ENCODE measurements around the gene HOXB6.

The HOXB6 gene

DNA sequence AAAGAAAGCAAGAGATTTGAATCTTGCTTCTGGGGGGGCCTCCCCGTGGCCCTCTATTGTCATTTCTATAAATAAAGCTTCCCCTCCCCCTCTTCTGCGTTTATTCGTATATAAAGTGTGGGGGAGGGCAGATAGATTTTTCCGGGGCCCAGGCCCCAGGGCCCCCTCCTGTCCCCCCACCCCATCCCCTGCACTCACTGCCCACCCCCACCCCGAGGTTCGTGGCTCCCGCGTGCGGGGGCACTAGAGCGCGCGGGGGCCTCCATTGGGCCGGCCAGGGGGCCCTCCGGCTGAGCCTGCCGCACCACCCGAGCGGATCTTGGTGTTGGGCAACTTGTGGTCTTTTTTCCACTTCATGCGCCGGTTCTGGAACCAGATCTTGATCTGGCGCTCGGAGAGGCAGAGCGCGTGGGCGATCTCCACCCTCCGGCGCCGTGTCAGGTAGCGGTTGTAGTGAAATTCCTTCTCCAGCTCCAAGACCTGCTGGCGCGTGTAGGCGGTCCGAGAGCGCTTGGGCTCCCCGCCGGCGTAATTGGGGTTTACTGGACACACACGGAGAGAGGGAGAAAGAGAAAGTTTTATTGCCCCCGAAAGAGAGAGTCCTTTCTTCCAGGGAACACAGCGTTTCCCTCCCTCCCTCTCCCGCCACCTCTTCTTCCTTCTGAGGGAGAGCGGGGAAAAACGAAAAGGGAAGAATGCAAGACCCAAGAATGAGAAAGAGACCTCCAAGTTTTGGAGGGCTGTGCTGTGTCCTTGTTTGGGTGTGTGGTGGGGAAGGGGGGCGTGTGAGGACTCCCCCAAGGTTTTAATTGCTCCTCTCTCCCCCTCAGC lies 28.1 kb downstream of the HOXB6 start (continued):
- TF ChIP-seq ZNF433 (tag by site-specific recombination; IDR thresholded peaks at IDR 0.05; ENCODE audit: low read depth) = no peak
- no peak for TF ChIP-seq YY2 (tag by site-specific recombination; IDR thresholded peaks at IDR 0.05)
- TF ChIP-seq, protein P1, sequence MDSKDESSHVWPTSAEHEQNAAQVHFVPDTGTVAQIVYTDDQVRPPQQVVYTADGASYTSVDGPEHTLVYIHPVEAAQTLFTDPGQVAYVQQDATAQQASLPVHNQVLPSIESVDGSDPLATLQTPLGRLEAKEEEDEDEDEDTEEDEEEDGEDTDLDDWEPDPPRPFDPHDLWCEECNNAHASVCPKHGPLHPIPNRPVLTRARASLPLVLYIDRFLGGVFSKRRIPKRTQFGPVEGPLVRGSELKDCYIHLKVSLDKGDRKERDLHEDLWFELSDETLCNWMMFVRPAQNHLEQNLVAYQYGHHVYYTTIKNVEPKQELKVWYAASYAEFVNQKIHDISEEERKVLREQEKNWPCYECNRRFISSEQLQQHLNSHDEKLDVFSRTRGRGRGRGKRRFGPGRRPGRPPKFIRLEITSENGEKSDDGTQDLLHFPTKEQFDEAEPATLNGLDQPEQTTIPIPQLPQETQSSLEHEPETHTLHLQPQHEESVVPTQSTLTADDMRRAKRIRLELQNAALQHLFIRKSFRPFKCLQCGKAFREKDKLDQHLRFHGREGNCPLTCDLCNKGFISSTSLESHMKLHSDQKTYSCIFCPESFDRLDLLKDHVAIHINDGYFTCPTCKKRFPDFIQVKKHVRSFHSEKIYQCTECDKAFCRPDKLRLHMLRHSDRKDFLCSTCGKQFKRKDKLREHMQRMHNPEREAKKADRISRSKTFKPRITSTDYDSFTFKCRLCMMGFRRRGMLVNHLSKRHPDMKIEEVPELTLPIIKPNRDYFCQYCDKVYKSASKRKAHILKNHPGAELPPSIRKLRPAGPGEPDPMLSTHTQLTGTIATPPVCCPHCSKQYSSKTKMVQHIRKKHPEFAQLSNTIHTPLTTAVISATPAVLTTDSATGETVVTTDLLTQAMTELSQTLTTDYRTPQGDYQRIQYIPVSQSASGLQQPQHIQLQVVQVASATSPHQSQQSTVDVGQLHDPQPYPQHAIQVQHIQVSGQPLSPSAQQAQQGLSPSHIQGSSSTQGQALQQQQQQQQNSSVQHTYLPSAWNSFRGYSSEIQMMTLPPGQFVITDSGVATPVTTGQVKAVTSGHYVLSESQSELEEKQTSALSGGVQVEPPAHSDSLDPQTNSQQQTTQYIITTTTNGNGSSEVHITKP (tag by site-specific recombination; IDR thresholded peaks at IDR 0.05) = no peak
- TF ChIP-seq TRIM28 (IDR thresholded peaks at IDR 0.05; ENCODE audit: borderline replicate concordance, low read length) = no peak
- no peak for TF ChIP-seq ZNF561 (tag by site-specific recombination; IDR thresholded peaks at IDR 0.05; ENCODE audit: borderline replicate concordance)
- peak; percentile 70 for TF ChIP-seq ZNF423 (tag by site-specific recombination; IDR thresholded peaks at IDR 0.05)
- no peak for TF ChIP-seq ZNF558 (tag by site-specific recombination; IDR thresholded peaks at IDR 0.05)
- no peak for TF ChIP-seq ZNF514 (tag by site-specific recombination; IDR thresholded peaks at IDR 0.05)
- TF ChIP-seq, protein P2, sequence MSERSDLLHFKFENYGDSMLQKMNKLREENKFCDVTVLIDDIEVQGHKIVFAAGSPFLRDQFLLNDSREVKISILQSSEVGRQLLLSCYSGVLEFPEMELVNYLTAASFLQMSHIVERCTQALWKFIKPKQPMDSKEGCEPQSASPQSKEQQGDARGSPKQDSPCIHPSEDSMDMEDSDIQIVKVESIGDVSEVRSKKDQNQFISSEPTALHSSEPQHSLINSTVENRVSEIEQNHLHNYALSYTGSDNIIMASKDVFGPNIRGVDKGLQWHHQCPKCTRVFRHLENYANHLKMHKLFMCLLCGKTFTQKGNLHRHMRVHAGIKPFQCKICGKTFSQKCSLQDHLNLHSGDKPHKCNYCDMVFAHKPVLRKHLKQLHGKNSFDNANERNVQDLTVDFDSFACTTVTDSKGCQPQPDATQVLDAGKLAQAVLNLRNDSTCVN (tag by site-specific recombination; optimal IDR thresholded peaks at IDR 0.05) = peak; percentile 20
- TF ChIP-seq ZNF157 (tag by site-specific recombination; IDR thresholded peaks at IDR 0.05) = no peak
- TF ChIP-seq ZNF621 (tag by site-specific recombination; IDR thresholded peaks at IDR 0.05) = no peak
- TF ChIP-seq, protein P3, sequence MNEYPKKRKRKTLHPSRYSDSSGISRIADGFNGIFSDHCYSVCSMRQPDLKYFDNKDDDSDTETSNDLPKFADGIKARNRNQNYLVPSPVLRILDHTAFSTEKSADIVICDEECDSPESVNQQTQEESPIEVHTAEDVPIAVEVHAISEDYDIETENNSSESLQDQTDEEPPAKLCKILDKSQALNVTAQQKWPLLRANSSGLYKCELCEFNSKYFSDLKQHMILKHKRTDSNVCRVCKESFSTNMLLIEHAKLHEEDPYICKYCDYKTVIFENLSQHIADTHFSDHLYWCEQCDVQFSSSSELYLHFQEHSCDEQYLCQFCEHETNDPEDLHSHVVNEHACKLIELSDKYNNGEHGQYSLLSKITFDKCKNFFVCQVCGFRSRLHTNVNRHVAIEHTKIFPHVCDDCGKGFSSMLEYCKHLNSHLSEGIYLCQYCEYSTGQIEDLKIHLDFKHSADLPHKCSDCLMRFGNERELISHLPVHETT (tag by site-specific recombination; IDR thresholded peaks at IDR 0.05) = no peak
- no peak for TF ChIP-seq ZNF677 (tag by site-specific recombination; IDR thresholded peaks at IDR 0.05)
- no peak for TF ChIP-seq ZNF274 (IDR thresholded peaks at IDR 0.05; ENCODE audit: low read length)
- no peak for TF ChIP-seq ZNF274 (tag by site-specific recombination; IDR thresholded peaks at IDR 0.05; ENCODE audit: borderline replicate concordance)
- TF ChIP-seq, protein P4, sequence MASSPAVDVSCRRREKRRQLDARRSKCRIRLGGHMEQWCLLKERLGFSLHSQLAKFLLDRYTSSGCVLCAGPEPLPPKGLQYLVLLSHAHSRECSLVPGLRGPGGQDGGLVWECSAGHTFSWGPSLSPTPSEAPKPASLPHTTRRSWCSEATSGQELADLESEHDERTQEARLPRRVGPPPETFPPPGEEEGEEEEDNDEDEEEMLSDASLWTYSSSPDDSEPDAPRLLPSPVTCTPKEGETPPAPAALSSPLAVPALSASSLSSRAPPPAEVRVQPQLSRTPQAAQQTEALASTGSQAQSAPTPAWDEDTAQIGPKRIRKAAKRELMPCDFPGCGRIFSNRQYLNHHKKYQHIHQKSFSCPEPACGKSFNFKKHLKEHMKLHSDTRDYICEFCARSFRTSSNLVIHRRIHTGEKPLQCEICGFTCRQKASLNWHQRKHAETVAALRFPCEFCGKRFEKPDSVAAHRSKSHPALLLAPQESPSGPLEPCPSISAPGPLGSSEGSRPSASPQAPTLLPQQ (tag by site-specific recombination; IDR thresholded peaks at IDR 0.05) = no peak
- TF ChIP-seq, protein P5, sequence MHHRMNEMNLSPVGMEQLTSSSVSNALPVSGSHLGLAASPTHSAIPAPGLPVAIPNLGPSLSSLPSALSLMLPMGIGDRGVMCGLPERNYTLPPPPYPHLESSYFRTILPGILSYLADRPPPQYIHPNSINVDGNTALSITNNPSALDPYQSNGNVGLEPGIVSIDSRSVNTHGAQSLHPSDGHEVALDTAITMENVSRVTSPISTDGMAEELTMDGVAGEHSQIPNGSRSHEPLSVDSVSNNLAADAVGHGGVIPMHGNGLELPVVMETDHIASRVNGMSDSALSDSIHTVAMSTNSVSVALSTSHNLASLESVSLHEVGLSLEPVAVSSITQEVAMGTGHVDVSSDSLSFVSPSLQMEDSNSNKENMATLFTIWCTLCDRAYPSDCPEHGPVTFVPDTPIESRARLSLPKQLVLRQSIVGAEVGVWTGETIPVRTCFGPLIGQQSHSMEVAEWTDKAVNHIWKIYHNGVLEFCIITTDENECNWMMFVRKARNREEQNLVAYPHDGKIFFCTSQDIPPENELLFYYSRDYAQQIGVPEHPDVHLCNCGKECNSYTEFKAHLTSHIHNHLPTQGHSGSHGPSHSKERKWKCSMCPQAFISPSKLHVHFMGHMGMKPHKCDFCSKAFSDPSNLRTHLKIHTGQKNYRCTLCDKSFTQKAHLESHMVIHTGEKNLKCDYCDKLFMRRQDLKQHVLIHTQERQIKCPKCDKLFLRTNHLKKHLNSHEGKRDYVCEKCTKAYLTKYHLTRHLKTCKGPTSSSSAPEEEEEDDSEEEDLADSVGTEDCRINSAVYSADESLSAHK (tag by site-specific recombination; IDR thresholded peaks at IDR 0.05) = peak; percentile 59; the same call in 1 of the 2 replicates
- no peak for TF ChIP-seq ZNF133 (tag by site-specific recombination; IDR thresholded peaks at IDR 0.05)
- no peak for TF ChIP-seq SP2 (tag by site-specific recombination; IDR thresholded peaks at IDR 0.05)
- TF ChIP-seq GFI1B (tag by site-specific recombination; IDR thresholded peaks at IDR 0.05) = no peak
- peak; percentile 98 for TF ChIP-seq PRDM1 (tag by site-specific recombination; IDR thresholded peaks at IDR 0.05)
- TF ChIP-seq ZNF175 (tag by site-specific recombination; IDR thresholded peaks at IDR 0.05) = no peak
- TF ChIP-seq, protein P6, sequence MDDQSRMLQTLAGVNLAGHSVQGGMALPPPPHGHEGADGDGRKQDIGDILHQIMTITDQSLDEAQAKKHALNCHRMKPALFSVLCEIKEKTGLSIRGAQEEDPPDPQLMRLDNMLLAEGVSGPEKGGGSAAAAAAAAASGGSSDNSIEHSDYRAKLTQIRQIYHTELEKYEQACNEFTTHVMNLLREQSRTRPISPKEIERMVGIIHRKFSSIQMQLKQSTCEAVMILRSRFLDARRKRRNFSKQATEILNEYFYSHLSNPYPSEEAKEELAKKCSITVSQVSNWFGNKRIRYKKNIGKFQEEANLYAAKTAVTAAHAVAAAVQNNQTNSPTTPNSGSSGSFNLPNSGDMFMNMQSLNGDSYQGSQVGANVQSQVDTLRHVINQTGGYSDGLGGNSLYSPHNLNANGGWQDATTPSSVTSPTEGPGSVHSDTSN (CRISPR knock-in tag; IDR thresholded peaks at IDR 0.05) = no peak
- no peak for TF ChIP-seq ZNF37A (tag by site-specific recombination; IDR thresholded peaks at IDR 0.05)
- TF ChIP-seq ZNF16 (tag by site-specific recombination; IDR thresholded peaks at IDR 0.05; ENCODE audit: low read depth) = peak; percentile 32; the same call in 1 of the 2 replicates
- no peak for TF ChIP-seq GLI2 (tag by site-specific recombination; IDR thresholded peaks at IDR 0.05; ENCODE audit: borderline replicate concordance, low read depth)
